Activated naive CD4-positive, alpha-beta T cell (primary cell): ENCODE measurements around the gene TRPV5.

Source experiments
- DNase-seq, 4 experiments: peaks; one replicate each; lab custom pipeline; 2025; lab: John Stamatoyannopoulos, UW

The TRPV5 gene

DNA sequence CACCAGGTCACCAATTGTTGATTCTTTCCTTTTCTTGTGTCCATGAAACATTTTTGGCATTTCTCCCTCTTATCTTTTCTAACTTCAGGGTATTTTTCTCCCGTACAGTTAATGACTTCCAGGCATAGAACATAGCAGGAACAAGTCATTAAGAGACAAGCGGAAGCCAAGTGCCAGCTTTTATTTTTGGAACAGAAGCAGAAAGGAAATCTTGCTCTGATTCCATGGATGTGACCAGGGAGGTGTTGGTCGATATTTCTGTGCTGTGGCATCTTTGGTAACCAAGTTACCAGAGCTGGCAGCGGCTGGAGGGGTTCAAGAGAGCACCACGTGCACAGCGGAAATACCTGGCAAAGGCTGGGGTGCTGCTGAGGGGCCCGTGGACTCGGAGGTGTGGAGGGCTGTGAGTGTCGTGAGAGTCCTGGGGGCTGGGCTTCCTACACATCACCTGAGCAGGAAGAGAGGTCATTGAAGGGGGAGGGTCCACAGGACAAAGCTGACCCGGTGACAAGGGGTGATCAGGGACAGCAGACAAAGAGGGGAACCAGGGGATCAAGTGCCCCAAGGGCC lies 7.5 kb upstream of the TRPV5 start:
- DNase-seq: no peak

DNA sequence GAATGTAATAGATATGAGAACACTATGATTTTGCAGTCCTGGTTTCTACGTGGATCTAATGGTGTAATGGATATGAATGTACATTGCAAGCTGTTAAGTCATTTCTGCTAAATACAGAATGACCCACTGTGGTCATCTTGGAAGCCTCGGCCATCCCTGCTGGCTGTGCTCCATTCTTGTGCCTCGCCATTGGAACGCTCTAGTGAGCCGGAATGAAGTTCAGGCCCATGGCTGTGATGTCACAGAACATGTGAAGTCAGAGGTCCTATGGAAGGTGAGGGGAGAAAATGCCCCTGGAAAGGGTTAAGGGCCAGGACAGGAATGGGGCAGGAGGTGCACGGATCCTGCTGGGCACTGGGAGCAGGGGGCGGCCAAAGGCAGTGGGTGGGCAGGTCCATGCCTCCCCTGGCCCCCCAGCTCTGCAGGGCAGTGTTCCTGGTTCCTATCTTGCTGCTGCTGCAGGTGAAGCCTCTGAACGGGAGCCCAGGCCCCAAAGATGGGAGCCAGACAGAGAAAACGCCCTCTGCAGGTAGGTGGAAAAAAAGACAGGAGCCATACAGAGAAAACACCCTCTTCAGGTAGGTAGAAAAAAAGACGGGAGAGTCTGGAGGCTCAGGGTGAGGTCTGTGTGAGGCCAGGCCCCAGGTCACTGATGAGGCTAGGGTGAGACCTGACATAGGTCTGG lies 5.8 kb upstream of the TRPV5 start, which contains the start of gene LLCFC1:
Gene LLCFC1 (plus strand): TSS at position 259 of the 685 bp plus-strand sequence. CDS start 138 bp downstream, at position 397.
- DNase-seq: no peak

GRCh38 chr7:142938611-142939010 lies 5.1 kb upstream of the TRPV5 start:
- DNase-seq: no peak

GRCh38 chr7:142935941-142936565 lies 2.5 kb upstream of the TRPV5 start:
- no peak for DNase-seq

GRCh38 chr7:142934056-142934455 lies 510 bp upstream of the TRPV5 start:
- no peak for DNase-seq

DNA sequence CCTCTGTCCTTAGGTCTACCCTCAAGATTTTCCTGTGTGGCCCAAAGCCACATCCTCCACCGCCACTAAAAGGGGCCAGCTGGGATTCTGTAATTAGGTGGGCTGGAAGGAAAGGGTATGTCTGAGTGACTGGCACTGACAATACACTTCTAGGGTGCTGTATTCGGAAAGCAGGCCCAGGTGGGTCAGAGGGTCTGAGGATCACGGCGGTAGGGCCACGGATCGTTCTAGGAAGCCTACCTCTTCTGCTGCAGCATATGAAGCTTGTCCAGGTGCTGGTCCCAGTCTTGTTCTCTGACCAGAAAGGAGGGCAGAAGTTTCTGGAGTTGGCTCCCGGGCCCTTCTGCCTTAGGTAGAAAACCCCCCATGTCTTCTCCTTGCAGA lies 462 bp downstream of the TRPV5 start:
- DNase-seq: no peak

DNA sequence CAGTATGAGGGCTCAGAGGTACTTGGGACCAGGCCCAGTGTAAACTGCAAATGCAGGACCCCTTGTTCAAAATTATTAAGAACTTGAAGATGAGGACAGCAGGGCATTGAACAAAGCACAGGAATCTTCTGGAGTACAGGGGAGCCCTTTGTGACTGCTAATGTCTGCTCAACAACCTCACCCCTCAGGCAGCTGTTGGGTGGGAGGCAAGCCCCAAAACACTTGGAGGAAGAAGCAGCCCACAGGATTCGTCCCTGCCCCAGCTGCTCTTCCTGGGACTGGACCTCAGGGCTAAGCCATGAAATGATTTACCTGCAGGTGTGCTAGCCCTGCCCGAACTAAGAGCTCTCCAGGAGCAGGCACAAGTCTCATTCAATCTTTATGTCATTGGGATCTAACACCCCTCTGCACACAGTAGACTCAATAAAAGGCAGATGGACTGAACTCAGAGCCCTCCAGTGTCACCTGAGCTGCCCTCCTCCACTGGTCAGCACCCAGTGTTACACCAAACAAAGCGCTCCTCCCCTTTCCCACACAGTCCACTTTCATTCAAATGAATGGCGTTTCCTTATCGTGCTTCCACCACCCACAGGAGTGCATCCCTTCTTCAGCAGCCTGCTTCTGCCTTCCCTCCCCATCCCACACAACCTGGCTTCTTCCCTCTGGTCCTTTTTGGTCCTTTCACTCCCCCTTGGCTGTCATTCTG lies 1.0 kb downstream of the TRPV5 start:
- no peak for DNase-seq

- DNase-seq: no peak
Observed at GRCh38 chr7:142930126-142930730, 3.3 kb downstream of the TRPV5 start.

DNA sequence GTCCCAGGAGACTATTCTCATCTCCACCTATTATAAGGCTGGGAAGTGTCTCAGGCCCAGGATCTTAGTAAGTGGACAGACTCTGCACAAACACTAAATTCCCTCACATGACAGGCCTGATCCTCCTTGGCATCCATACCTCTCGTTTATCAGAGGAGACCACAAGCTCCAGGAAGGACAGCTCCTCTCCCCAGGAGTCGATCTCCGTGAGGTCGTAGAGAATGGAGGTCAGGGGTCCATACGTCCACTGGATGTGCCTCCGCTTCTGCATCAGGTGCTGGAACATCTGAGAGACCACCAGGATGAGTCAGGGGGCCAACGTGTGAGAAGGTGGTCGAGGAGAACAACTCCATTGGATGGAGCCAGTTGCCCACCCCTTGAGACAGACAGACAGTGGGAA lies 5.6 kb downstream of the TRPV5 start:
- no peak for DNase-seq

DNA sequence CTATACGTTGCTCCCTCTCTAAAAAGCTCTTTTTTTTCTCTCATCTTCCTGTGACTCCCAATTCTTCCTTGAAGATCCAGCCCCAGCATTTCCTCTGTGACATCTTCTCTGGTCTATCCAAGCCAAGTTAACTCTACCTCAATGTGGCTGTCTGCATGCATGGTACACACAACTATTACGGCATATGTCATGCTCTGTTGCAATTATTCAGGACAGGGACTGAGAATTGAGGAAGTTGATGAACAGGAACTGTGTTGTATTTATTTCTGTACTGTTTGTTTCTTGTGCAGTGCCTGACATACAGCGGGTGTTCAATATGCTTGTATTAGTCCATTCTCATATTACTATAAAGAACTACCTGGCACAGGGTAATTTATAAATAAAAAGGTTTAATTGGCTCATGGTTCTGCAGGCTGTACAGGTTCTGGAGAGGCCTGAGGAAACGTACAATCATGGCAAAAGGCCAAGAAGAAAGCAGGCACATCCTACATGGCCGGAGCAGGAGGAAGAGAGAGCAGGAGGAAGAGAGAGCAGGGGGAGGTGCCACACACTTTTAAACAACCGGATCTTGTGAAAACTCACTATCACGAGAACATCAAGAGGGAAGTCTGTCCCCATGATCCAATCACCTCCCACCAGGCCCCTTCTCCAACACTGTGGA lies 6.3 kb downstream of the TRPV5 start:
- DNase-seq: no peak

GRCh38 chr7:142925413-142925812 lies 8.1 kb downstream of the TRPV5 start:
- DNase-seq: no peak

GRCh38 chr7:142923391-142923790 lies 10.2 kb downstream of the TRPV5 start:
- DNase-seq: no peak

DNA sequence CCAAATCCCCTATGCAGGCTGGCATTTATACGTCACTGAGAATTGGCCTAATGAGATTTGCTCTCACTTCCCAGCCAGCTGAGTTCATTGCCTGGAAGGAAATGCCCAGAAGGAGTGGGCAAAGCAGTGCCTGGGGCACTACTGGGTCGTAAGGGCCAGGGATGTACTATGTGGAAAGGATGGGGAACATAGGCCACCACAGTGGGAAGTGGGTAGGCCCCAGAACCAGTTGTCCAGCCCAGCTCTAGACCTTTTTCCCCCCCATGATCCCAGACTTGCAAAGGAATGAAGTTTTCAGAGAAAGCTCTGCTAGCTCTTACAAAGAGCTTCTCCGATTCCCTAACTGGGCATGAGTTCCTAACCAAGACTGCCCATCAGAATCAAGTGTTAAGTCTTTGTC lies 13.9 kb downstream of the TRPV5 start:
- DNase-seq: no peak

GRCh38 chr7:142918901-142919300 lies 14.6 kb downstream of the TRPV5 start:
- DNase-seq: no peak

GRCh38 chr7:142917447-142917846 lies 16.1 kb downstream of the TRPV5 start:
- no peak for DNase-seq

GRCh38 chr7:142916508-142916907 lies 17.0 kb downstream of the TRPV5 start:
- DNase-seq: no peak

GRCh38 chr7:142915315-142915714 lies 18.2 kb downstream of the TRPV5 start:
- DNase-seq: no peak

- DNase-seq: no peak
Observed at GRCh38 chr7:142914121-142914520, 19.4 kb downstream of the TRPV5 start.

DNA sequence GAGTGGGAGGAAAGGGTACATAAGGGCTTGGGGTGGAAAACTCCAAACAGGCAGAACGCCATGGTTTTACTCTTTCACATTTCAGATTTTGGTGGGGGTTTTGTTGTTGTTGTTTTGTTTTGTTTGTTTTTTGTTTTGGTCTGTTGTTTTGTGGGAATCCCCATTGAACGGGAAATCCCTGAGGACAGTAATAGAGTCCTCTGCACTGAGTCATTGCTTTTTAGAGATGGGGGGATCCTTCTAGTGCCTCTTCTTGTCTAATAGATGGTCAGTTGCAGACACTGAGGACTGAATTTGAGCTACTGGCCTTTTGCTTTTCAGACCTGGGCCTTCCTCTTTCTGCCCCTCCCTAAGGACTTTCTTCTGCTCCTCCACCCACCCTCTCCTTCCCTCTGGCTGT lies 20.0 kb downstream of the TRPV5 start:
- no peak for DNase-seq

DNA sequence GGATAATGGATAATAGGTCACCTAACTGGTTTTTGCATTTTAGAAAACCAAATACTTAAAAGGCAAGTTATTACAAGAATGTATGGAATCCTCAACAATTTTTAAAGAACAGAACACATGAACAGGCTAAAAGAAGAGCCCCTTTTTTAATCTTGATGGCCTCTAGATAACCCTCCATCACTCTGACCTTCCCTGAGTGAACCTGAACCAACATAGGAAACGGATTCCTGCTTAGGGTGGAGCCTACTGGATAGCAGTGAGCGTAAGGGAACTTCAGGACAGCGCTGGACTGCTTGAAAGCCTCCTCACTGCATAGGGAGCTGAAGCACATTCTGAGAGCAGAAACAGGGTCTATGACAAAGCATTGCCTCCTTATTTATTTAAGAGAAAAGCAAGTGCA lies 20.5 kb downstream of the TRPV5 start:
- DNase-seq: no peak

DNA sequence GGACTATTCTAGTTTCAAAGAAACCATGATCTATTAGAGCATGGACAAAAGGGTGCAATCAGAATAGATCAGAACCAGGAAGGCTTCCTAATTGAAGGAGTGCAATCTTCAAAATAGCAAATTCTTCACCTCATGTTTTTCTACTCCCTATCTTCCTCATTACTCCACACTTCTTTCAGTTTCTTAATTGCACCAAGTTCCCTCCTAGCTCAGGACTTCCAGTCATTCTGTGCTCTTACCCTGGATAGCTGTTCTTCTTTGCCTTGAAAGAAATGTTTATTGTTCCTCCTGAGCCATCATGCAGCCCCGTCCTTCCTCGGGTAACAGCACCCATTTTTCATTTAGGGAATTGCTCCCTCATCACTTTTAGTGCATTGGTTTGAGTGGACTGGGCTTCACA lies 23.1 kb downstream of the TRPV5 start:
- no peak for DNase-seq

DNA sequence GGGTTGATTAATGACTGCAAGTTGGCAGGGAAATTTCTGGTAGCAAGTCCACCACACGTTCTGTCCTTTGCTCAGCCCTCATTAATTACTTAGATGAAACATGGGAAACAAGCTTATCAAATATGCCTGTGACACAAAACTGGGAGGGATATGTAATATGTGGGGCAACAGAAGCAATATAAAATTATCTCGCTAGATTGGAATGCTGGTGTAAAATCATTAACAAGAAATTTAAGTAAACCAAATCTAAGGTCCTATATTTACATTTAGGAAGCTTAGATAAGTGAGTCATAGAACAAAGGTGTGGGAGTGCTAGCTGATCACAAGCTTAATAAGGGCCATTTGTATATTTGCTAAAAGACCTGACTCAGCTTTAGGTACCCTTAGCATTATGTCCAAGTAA lies 23.5 kb downstream of the TRPV5 start:
- no peak for DNase-seq
